ENCODE measurements around the gene MX1.

MX1 gene

GRCh38 chr21:41500363-41500762 lies 74.3 kb downstream of the MX1 start:
- no peak for DNase-seq

DNA sequence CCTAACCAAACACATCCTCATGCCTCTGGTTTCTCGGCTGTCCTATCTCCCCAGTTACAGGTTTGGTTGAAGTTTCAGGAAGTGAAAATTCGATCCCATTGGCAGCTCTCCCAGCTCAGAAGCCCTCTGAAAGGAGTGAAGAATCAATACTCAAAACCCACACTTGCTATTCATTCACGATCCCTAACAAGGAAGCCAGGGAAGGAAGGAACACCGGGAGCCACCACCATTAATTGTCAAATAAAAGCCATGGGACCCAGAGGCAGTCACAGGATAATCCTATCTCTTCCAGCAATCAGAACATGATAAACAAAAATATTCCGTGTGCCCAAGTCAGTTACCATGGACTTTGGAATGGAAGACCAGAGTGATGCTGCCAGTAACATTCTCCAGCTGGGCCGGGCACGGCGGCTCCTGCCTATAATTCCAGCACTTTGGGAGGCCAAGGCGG lies 74.9 kb downstream of the MX1 start:
- DNase-seq = no peak

- DNase-seq = no peak
Observed at GRCh38 chr21:41501919-41502318, 75.9 kb downstream of the MX1 start.

GRCh38 chr21:41503331-41503730 lies 77.3 kb downstream of the MX1 start:
- DNase-seq = no peak

- DNase-seq = no peak
Observed at GRCh38 chr21:41504030-41504429, 78.0 kb downstream of the MX1 start.

DNA sequence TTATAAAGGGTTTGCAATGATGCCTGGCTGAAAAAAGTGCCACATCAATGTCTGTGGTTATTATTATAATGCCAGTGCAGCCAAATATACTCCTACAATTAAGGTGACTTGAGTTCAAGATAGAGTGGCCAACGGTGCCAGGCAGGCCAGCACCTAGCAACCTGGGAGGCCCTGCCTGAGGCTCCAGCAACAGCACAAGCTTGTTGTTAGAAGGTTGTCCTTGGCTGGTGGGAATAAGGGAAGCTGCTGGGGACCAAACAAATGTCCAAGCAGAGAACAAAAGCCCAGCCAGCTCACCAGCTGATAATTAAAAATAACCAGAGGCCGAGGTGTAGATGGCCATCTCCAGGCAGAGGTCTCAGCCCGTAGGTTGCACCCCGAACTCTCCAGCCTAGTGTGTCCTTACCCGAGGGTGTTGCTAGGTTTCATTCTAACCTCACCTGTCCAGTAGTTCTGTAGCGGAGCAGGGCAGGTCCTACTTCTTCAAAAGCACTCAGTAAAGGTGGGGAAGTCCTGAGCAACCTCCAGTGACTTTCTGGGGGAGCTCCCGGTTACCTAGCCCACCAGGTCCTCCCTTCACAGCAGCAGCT lies 80.1 kb downstream of the MX1 start:
- no peak for DNase-seq

- no peak for DNase-seq
Observed at GRCh38 chr21:41506611-41507520, 80.8 kb downstream of the MX1 start.

DNA sequence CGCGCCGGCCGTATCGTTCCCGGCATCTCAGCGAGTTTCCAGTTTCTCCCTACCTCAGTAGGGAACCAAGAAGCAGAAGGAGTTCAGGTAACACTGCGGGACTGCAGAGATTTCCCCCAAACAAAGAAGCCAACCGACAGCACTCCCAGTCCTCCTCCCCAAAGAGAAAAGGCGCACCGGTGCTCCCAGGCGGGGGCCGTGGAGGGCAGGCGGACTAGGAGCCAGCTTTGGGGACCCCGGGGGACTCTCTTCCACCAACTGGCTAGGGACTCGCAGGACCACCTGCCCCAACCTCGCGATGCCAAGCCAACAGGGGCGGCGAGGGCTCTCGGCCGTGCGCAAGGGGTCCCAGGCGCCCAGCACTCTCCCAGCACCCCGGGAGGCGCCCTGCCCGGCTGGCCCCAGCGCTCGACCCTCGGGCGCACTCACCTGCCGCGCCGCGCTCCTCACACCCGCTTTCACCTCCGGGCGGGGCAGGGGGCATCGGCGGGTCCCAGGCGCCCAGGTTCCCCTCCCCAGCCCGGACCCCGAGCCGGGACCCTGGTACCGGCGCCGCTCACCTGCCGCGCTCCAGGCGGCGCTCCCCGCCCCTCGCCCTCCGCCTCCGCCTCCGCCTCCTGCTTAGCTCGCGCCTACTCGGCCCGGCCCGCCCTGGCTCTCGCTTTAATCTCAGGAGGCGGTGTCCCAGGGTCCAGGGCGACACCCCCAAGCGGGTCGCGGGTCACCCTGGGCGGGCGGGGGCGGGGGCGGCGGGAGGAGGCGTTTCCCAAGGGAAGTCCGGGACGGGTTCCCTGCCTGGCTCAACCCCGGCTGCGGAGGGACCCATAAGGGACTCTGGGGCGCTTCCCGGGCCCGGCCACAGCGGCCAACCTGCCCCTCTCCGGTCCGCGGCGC lies 81.7 kb downstream of the MX1 start, which contains the start of gene TMPRSS2:
TMPRSS2 (minus strand) TSS at position 638 of the 894 bp plus-strand sequence. CDS start 10,025 bp downstream, outside the sequence.
- no peak for DNase-seq

DNA sequence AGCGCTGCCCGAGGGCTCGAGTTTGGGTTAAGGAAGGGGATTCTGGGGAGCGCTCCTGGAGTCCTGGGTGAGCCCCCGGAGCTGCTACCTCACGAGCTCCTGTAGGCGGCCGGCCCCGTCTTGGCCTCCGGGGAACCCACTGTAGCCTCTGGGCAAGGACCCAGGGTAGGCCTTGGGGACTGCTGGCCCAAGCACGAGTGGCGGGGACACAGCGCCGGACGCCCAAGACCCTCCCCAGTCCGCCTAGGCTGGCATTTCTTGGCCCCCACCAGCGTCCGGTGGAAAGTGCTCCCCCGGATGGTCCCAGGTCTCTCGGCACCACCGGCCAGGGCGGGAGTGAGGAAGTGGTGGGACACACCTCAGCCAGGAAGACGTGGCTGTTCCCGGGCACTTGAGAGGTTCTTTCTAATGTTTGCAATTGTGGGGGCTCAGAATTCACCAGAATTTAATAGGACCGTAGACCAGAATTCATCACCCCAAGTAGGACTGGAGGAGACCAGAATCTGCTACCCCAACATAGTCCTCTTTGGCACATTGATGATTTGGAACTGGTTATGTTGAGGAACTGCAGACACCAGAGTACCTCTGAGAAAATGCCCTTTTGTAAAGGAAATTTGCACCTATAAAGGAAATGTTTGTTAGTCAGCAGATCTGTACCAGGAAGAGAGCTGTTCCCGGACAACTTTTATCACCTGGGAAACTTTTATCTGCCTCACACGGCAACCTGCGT lies 82.5 kb downstream of the MX1 start:
- no peak for DNase-seq

All from stimulated activated CD4-positive, alpha-beta T cell treated with anti-CD3 and anti-CD28 coated beads, Interleukin-4, amount 100 ng/mL, for 1 hour (primary cell).